Activated T-cell treated with anti-CD3 and anti-CD28 coated beads, Interleukin-2, amount 50 U/mL, for 72 hours (primary cell): Measurements from ENCODE around the gene KPNA6. TPM values are rescaled to one million over a fixed set of nuclear protein-coding genes. Genes with fewer than 3 reads are reported as not detected.
A peak's percentile ranks its signal among the peaks of the same experiment; 100 is the strongest.
"Not testable (repeated sequence)": the region's sequence is repeated elsewhere in the genome, so short reads cannot be mapped to it uniquely, and the experiment has no call there.

ENCODE experiments used
- ATAC-seq, 2 donors: fragments of 150-1000 bp; cut with Tn5 transposase; replicated peaks in 1 of 2; 2 replicates each; pipeline ENCODE4 v1.10.0; 2021; ENCODE audit warnings: moderate library complexity in 2 of 2, mild to moderate bottlenecking in 1 of 2
- DNase-seq, 2 donors: peaks; one replicate each; pipeline ENCODE4 v3.0.0; 2021 to 2022; ENCODE audit warnings: mixed read lengths in 1 of 2
- H3K27ac Mint-ChIP-seq: one replicate; pipeline ENCODE4 v1.8.0; 2022; ENCODE audit warnings: mild to moderate bottlenecking, moderate library complexity, mixed read lengths
- H3K27me3 Mint-ChIP-seq: one replicate; pipeline ENCODE4 v1.8.0; 2022; ENCODE audit warnings: low read depth, mixed read lengths
- H3K36me3 Mint-ChIP-seq, 2 donors: one replicate each; pipeline ENCODE4 v1.8.0; 2022; ENCODE audit warnings: mixed read lengths in 2 of 2, mild to moderate bottlenecking in 1 of 2; ENCODE audit not compliant: insufficient read depth in 2 of 2
- H3K4me1 Mint-ChIP-seq: one replicate; pipeline ENCODE4 v1.8.0; 2022; ENCODE audit warnings: low read depth, mixed read lengths
- H3K4me3 Mint-ChIP-seq, 2 donors: one replicate each; pipeline ENCODE4 v1.8.0; 2022; ENCODE audit warnings: mild to moderate bottlenecking in 2 of 2, mixed read lengths in 2 of 2, moderate library complexity in 2 of 2
- H3K9me3 Mint-ChIP-seq, 2 donors: one replicate each; pipeline ENCODE4 v1.8.0; 2022; ENCODE audit warnings: mixed read lengths in 2 of 2
- total RNA-seq, 2 donors: library from RNA; stranded (reverse); gene quantifications; one replicate each; pipeline ENCODE4 v1.2.3, GENCODE V29; 2022

The KPNA6 gene
- 10 to 100 TPM; 63.3 to 65.8 TPM for total RNA-seq

DNA sequence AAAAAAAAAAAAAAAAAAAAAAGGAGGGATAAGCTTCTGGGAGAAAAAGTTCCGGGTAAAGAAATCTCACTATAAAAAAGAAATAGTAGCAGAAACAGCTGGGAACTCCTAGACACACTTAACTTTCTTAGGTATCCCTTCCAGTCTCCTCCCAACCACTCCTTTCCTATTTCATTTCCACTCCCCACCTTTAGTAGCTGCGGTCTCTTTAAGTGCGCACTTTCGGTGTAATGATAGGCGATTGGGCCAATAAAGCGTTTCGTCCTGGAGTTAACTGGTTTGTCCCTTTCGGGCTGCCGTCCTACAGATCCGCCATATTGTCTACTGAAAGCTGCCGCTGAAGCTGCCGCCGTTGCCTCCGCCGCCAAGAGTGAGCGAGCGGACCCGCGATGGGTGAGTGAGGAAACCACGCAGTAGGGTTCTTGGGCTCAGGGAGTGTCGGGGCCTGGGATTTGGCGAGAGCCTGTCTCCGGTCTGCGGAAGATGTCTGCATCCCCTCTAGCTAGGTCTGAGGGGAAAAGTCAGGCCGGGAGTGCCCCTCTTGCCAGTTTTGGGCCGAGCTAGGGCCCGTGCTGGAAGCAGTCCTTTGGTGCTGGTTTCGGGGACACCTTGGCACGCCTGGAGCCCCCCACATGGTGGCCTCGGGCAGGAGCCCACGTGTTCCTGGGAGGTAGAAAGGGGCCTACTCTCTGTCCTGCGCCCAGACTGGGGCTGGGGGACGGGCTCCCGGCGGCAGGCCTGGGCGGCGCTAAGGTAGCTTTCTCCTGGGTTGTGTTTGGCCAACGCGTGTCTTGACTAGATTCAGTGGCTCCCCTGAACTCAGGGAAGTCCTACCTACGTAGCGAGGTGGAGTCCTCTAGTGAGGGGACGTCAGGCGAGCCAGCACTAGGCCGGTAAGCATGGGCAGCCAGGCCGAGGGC lies at the start of gene KPNA6:
TSS of gene KPNA6 (plus strand) at position 315 of the 920 bp plus-strand sequence. CDS start at position 390, 75 bp downstream.
- Mint-ChIP-seq H3K9me3 (no peaks in the 10 kb centered on the region), H3K27me3 (no peaks in the 10 kb centered on the region), H3K4me1 (peaks cover 44% of the 10 kb centered on the region), H3K4me3 (peak within 1 kb of the TSS; percentile 84 to 99), H3K27ac (peak within 1 kb of the TSS; percentile 98), H3K36me3 (peaks cover 4% of the 10 kb centered on the region in 2 donors)
- peak; percentile 77 to 86 for ATAC-seq
- DNase-seq = peak; percentile 87 to 92

GRCh38 chr1:32060914-32061313 lies 46.9 kb upstream of the KPNA6 start:
- Mint-ChIP-seq H3K9me3 (no peaks in the 10 kb centered on the region), H3K4me1 (no peaks in the 10 kb centered on the region), H3K36me3 (peaks cover 3 to 9% of the 10 kb centered on the region in 2 donors), H3K27ac (peak overlapping the region; percentile 50), H3K4me3 (no peak overlapping the region), H3K27me3 (no peaks in the 10 kb centered on the region)
- no peak for ATAC-seq
- no peak for DNase-seq

DNA sequence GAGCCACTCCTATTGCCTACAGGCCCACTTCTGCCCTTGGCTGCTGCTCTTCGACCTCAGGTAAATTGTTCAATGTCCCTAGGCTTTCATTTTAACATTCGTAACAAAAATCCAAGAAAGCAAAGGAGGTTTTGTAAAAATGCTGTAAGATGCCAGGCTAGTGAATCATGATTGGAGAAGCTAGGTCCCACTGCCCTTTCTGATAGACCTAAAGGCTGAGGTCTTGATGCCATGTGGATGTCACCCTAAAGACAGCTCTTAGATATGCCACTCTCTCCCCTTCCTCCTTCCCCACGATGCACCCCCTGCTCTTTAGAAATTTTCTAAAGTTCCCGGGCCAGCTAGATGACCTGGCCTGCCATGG lies 45.0 kb upstream of the KPNA6 start:
- ATAC-seq (peak in 1 of 2 donors; percentile 11), DNase-seq (no peak)
- Mint-ChIP-seq H3K36me3 (peaks cover 3 to 7% of the 10 kb centered on the region in 2 donors), H3K27ac (no peak overlapping the region), H3K9me3 (no peaks in the 10 kb centered on the region), H3K4me3 (no peak overlapping the region), H3K27me3 (no peaks in the 10 kb centered on the region), H3K4me1 (peaks cover 11% of the 10 kb centered on the region)

DNA sequence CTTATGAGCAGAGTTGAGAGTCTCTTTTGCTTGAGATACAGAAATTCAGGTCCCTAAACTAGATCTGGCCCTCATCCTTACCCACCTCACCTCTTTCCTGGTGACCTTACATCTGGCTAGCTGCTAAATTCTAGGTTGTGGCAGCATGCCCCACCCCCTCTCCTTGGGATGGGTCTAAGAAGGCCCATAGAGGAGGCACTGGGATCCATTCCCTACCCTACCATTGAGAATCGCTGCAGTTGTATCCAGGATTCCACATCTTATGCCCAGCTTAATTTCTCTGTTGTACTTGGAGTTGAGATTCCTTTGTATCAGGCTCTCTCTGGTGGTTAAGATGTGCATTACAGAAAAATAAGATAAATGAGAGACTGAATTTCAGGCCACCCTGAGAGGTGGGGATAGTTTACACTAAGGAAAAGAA lies 44.6 kb upstream of the KPNA6 start:
- DNase-seq (no peak), ATAC-seq (peak; percentile 32 to 54)
- Mint-ChIP-seq H3K9me3 (no peaks in the 10 kb centered on the region), H3K27me3 (no peaks in the 10 kb centered on the region), H3K27ac (peak overlapping the region; percentile 68), H3K4me3 (no peak overlapping the region), H3K36me3 (peaks cover 3 to 7% of the 10 kb centered on the region in 2 donors), H3K4me1 (peaks cover 11% of the 10 kb centered on the region)

GRCh38 chr1:32065613-32066488 lies 42.0 kb upstream of the KPNA6 start:
- H3K27me3 Mint-ChIP-seq, DNase-seq, H3K27ac Mint-ChIP-seq, H3K36me3 Mint-ChIP-seq, H3K4me3 Mint-ChIP-seq, H3K9me3 Mint-ChIP-seq: not testable (repeated sequence)
- peaks cover 15% of the 10 kb centered on the region for H3K4me1 Mint-ChIP-seq
- peak; percentile 8 to 13 for ATAC-seq

DNA sequence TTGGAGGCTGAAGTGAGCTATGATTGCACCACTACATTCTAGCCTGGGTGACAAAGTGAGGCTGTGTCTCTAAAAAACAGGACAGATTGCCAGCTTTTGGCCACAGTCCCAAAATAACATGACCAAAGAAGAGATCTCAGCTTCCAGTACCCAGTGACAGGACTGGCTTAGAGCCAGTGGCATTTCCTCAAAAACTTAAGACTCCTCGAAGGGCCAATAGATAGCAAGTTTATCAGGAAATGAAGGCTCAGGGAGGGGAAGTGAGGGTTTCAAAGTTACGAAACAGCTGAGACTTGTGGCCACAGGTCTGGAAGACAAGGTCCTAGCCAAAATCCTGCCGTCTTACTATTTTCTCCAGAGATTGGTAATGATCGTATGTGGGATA lies 41.4 kb upstream of the KPNA6 start:
- Mint-ChIP-seq H3K27me3 (no peaks in the 10 kb centered on the region), H3K9me3 (no peaks in the 10 kb centered on the region), H3K4me3 (no peak overlapping the region), H3K36me3 (no peaks in the 10 kb centered on the region), H3K27ac (peak overlapping the region; percentile 26), H3K4me1 (peaks cover 15% of the 10 kb centered on the region)
- peak; percentile 19 to 25 for ATAC-seq
- no peak for DNase-seq

- no peaks in the 10 kb centered on the region for H3K36me3 Mint-ChIP-seq
- no peaks in the 10 kb centered on the region for H3K27me3 Mint-ChIP-seq
- no peak overlapping the region for H3K27ac Mint-ChIP-seq
- H3K9me3 Mint-ChIP-seq = no peaks in the 10 kb centered on the region
- H3K4me3 Mint-ChIP-seq = no peak overlapping the region
- DNase-seq = no peak
- no peak for ATAC-seq
- peaks cover 34% of the 10 kb centered on the region for H3K4me1 Mint-ChIP-seq
Observed at GRCh38 chr1:32068957-32069588, 38.8 kb upstream of the KPNA6 start.

DNA sequence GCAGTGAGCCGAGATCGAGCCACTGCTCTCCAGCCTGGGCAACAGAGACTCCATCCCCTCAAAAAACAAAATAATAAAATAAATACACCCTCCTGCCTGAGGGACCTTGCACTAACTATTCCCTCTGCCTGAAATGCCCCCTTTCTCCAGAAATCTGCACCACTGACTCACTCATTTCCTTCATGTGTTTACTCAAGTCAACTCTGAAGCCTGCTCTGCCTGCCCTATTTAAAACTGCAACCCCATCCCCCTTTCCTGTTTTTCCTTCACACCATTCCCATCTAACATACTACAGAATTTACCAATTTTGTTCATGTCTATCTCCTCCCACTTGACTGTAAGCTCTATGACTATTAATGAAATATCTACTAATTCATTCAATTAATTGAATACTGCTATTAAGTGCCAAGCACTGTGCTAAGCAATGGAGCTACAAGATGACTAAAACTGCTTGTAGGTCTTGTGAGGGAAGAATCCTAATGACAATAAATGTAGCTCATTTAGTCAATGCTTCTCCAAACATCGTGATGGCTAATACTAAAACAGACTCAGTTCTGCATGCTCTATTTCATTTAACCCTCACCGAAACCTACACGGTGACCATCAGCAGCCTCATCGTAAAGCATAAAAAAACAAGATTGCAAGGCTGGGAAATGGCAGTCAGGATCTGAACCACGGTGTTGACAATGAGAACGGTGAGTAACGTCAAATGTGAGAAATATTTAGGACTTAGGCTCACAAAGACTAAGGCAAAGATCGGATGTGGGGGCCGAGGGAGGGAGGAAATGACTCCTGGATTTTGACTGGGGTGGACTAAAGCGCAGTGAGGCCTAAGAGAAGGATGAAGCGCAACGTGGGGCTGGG lies 35.9 kb upstream of the KPNA6 start:
- H3K4me1 Mint-ChIP-seq = peaks cover 45% of the 10 kb centered on the region
- H3K27ac Mint-ChIP-seq = peak overlapping the region; percentile 82
- no peak for ATAC-seq
- DNase-seq = no peak
- no peaks in the 10 kb centered on the region for H3K27me3 Mint-ChIP-seq
- peak overlapping the region; percentile 89 to 95 for H3K4me3 Mint-ChIP-seq
- H3K9me3 Mint-ChIP-seq = no peaks in the 10 kb centered on the region
- H3K36me3 Mint-ChIP-seq = no peaks in the 10 kb centered on the region

- H3K27me3 Mint-ChIP-seq = no peaks in the 10 kb centered on the region
- H3K9me3 Mint-ChIP-seq = no peaks in the 10 kb centered on the region
- DNase-seq (peak; percentile 95), ATAC-seq (peak; percentile 89 to 90)
- peaks cover 1 to 7% of the 10 kb centered on the region in 2 donors for H3K36me3 Mint-ChIP-seq
- peak within 1 kb of the TSS; percentile 92 for H3K27ac Mint-ChIP-seq
- peak within 1 kb of the TSS; percentile 89 to 95 for H3K4me3 Mint-ChIP-seq
- H3K4me1 Mint-ChIP-seq = peaks cover 45% of the 10 kb centered on the region
Observed at GRCh38 chr1:32072622-32073298, 35.1 kb upstream of the KPNA6 start, which contains the start of gene TMEM39B. TMEM39B (plus strand) TSS chr1:32072939; CDS start chr1:32073048, 109 bp downstream.

GRCh38 chr1:32073299-32074229 lies 34.3 kb upstream of the KPNA6 start:
- DNase-seq (no peak), ATAC-seq (no peak)
- peak overlapping the region; percentile 89 to 95 for H3K4me3 Mint-ChIP-seq
- H3K9me3 Mint-ChIP-seq = no peaks in the 10 kb centered on the region
- peaks cover 45% of the 10 kb centered on the region for H3K4me1 Mint-ChIP-seq
- peak overlapping the region; percentile 92 for H3K27ac Mint-ChIP-seq
- H3K27me3 Mint-ChIP-seq = no peaks in the 10 kb centered on the region
- H3K36me3 Mint-ChIP-seq = peaks cover 1 to 7% of the 10 kb centered on the region in 2 donors

- Mint-ChIP-seq H3K4me3 (peak overlapping the region in 1 of 2 donors; percentile 89), H3K36me3 (peaks cover 1 to 9% of the 10 kb centered on the region in 2 donors), H3K27me3 (no peaks in the 10 kb centered on the region), H3K27ac (peak overlapping the region; percentile 12), H3K4me1 (peaks cover 41% of the 10 kb centered on the region), H3K9me3 (no peaks in the 10 kb centered on the region)
- ATAC-seq (no peak), DNase-seq (no peak)
Observed at GRCh38 chr1:32074841-32075240, 33.0 kb upstream of the KPNA6 start.
